ENCODE measurements around the gene SLC22A13.
"Not testable (repeated sequence)": the region's sequence is repeated elsewhere in the genome, so short reads cannot be mapped to it uniquely, and the experiment has no call there.

Gene SLC22A13

DNA sequence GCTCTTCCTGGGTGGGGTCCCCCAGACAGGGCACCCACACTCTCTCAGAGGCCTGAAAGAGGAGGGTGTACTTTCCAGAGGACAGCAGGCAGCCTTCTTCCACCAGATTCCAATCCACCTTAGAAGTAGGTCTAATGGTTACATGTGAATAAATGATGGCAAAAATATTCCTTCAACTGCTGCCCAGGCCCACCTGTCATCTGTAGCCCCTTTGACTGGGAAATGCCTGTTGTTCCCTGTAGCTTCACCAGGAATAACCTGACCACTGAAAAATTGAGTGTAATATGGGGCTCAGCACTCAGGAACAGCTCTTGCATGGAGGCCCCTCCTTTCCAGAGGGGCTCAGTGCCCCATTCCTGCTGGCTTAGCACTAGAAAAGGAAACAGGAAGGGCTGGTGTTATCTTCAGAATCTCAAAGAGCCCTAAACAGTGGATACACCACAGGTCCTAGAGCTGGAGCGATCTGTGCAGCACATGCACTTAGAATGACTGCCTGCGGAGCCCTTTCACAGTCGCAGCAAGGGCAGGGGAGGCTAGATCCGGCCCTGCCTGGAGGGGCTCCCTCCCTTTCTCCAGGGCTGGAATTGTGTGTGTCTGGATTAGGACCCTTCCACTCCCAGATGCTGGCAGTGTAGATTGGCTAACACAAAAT, 48.6 kb downstream of the SLC22A13 start:
- DNase-seq (ENCODE audit: low spot score in 2 of 2) (no peak), ATAC-seq (replicated peaks; ENCODE audit: extremely low read depth, poor library complexity, severe bottlenecking) (no peak)
- Mint-ChIP-seq H3K9me3 (no peaks in the 10 kb centered on the region), H3K4me1 (no peaks in the 10 kb centered on the region), H3K27ac (ENCODE audit: low read depth) (no peak overlapping the region), H3K27me3 (peaks cover 22% of the 10 kb centered on the region), H3K36me3 (ENCODE audit: insufficient read depth) (no peaks in the 10 kb centered on the region), H3K4me3 (no peak overlapping the region)

DNA sequence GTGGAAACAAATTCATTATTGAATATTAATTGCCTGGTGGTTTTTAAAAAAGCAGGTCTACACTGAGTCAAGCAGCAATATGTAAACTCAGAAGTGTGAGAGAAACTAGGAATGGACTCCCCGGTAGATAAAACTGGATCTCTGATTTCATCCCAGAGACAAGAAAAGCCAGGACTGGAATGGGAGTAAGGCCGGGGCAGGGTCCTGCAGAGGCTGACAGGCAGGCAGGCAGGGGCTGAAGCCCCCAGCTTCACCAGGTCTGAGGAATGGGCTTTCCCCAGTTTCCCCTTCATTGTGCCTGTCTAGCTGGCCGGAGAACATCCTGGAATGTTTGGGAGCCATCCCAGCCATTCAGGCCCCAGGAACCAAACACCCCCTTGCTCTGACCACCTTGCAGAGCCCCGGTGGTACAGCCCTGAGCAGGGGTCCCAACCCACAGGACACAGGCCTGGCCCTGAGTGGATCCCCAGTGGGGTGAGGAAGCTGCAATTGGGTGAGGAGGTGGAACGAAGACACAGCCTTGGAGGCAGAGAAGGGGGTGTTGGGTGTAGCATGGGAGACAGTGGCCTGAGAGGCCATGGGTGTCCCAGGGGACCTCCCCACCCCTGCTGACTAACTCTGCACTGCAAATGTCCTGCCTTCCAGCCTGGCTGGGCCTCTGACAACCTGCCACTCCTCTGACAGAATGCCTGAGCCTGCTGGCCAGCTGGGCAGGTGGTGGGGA, 49.3 kb downstream of the SLC22A13 start:
- ATAC-seq (replicated peaks; ENCODE audit: extremely low read depth, poor library complexity, severe bottlenecking) (no peak), DNase-seq (ENCODE audit: low spot score in 2 of 2) (no peak)
- Mint-ChIP-seq H3K4me1 (no peaks in the 10 kb centered on the region), H3K36me3 (ENCODE audit: insufficient read depth) (no peaks in the 10 kb centered on the region), H3K27me3 (peaks cover 15% of the 10 kb centered on the region), H3K27ac (ENCODE audit: low read depth) (no peak overlapping the region), H3K4me3 (no peak overlapping the region), H3K9me3 (no peaks in the 10 kb centered on the region)

DNA sequence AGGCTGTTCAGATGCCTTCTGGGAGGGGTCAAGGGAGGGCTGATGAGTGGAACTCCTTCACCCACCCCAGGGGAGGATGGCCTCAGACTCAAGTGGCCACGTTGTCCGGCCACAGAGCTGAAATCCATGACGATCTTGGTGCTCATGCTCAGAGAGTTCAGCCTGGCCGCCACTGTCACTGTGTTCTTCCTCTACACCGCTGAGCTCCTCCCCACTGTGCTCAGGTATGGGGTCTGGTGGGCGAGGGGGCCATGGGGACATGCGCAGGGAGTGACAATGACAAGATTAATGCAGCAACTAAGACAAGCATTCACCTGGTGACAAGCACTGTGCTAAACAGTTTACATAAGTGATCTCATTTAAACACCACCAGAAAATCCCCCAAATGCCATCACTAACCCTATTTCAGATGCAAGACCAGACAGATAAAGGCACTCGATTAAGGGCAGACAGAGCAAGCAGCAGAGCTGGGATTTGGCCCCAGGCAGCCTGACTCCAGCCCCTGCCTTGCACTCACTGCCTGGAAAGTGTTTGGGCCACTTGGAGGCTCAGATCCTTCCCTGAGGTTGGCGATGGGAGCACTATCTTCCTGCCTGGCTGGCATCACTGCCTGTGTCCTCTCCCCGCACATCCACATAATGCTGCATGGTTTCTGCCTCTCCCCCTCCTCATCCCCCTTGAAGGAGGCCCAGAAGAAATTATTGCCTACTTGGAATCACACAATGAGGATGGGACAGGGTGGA, 50.0 kb downstream of the SLC22A13 start:
- no peaks in the 10 kb centered on the region for H3K9me3 Mint-ChIP-seq
- no peaks in the 10 kb centered on the region for H3K36me3 Mint-ChIP-seq (ENCODE audit: insufficient read depth)
- no peaks in the 10 kb centered on the region for H3K4me1 Mint-ChIP-seq
- H3K27ac Mint-ChIP-seq (ENCODE audit: low read depth) = no peak overlapping the region
- H3K4me3 Mint-ChIP-seq = no peak overlapping the region
- peaks cover 14% of the 10 kb centered on the region for H3K27me3 Mint-ChIP-seq
- ATAC-seq (replicated peaks; ENCODE audit: extremely low read depth, poor library complexity, severe bottlenecking) = no peak
- no peak for DNase-seq (ENCODE audit: low spot score in 2 of 2)

DNA sequence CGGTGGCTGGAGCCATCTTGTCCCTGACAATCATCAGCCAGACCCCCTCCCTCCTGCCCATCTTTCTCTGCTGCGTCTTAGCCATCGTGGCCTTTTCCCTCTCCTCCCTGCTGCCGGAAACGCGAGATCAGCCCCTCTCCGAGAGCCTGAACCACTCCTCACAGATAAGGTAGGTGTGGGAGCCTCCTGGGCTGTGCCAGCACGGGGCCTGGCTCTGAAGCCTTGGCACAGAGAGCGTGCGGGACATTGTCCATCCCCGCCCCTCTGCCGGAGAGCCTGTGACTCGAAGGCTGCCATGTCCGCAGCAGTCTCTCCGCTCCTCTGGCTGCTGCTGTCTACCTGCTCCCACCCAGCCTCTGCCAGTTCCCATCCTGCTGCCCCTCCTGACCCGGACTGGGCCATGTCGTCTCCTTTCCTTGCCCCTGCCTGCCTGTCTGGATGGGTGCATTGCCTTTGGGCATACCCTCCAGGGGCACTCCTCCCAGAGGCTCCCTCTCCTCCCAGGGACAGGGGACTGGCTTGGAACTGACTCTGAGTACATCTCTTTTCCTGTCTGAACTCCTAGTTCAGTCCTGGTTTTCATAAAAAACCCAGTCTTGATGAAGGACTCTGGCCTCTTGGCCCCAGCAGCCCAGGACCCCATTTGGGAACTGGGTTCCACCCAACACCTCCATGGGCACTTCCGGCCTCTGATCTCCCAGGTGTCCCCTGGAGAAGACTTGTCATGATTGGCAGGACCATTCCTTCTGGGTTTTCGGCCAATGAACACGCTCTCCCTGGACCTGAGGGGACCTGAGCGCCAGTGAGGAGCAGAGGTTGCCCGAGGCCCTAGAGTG, 51.0 kb downstream of the SLC22A13 start:
- Mint-ChIP-seq H3K4me1 (no peaks in the 10 kb centered on the region), H3K36me3 (ENCODE audit: insufficient read depth) (no peaks in the 10 kb centered on the region), H3K27me3 (peaks cover 14% of the 10 kb centered on the region), H3K27ac (ENCODE audit: low read depth) (no peak overlapping the region), H3K4me3 (no peak overlapping the region), H3K9me3 (no peaks in the 10 kb centered on the region)
- DNase-seq (ENCODE audit: low spot score in 2 of 2) (no peak), ATAC-seq (replicated peaks; ENCODE audit: extremely low read depth, poor library complexity, severe bottlenecking) (no peak)

DNA sequence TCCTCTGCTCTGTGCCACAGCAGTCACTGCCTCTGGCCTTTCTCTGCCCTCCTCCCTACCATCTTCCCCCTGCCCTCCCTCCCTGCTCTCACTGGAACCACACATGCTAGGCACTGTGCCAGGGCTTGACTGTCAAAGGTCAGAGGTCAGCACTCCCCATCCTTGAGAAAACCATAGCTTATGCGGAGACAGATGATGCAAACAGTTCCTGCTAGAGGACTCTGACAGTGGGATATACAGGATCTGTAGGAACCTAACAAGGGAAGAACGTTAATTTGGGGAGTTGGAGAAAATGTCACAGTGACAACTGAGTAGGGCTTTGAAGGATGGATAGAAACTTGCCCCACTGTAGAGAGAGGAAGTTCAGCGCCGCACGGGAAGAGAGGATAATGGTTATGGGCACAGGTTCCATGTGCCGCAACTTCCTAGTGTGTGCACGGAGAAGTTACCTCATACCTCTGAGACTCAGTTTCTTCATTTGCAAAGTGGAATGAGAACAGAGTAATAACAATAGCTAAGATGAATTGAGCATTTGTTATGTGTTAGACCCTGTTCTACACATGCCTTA, 51.7 kb downstream of the SLC22A13 start:
- no peaks in the 10 kb centered on the region for H3K36me3 Mint-ChIP-seq (ENCODE audit: insufficient read depth)
- no peak overlapping the region for H3K27ac Mint-ChIP-seq (ENCODE audit: low read depth)
- no peak for ATAC-seq (replicated peaks; ENCODE audit: extremely low read depth, poor library complexity, severe bottlenecking)
- no peaks in the 10 kb centered on the region for H3K9me3 Mint-ChIP-seq
- peaks cover 9% of the 10 kb centered on the region for H3K27me3 Mint-ChIP-seq
- H3K4me1 Mint-ChIP-seq = no peaks in the 10 kb centered on the region
- H3K4me3 Mint-ChIP-seq = no peak overlapping the region
- no peak for DNase-seq (ENCODE audit: low spot score in 2 of 2)

DNA sequence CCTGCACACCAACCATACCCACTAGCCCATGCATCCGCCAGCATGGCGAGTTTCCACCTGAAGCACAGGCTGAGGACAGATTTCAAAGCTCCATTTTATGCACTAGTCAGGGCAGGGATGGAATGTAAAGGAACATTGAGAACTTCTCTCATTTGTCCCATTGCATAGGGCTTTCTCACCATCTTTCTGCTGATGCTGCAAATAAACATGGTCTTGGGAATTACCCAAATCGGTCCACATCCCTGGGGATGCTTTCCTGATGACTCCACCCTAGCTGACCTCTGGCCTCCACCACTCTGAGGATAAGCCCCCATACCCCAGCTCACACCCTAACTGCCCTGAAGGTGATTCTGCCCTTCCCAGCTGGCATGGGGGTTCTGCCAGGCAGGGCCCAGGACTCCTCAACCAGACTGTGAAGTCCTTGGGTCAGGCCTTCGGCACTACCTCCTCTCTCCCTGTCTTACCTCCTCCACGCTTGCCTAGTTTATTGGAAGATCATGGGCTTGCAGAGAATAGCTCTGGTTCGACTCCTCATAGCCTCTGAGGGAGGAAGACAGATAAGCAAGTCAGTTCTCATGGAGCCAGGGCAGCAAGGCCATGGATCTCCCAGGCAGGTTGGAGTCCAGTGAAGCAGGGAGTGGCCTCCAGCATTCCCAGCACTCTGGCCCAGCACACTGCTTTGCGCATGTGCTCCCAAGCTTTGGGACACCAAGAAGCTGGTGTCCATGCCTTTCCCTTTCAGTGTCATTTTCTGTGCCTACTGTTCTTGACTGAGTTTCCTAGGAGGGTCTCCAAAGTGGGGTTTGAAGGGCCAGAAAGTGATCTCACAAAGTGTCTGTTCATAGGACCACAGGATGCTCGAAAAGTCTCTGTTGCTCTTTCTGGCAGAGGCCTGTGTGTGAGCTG, 53.4 kb downstream of the SLC22A13 start:
- DNase-seq (ENCODE audit: low spot score in 2 of 2) = peak in 1 of 2 donors; percentile 4
- Mint-ChIP-seq H3K4me3 (no peak overlapping the region), H3K27me3 (no peaks in the 10 kb centered on the region)

DNA sequence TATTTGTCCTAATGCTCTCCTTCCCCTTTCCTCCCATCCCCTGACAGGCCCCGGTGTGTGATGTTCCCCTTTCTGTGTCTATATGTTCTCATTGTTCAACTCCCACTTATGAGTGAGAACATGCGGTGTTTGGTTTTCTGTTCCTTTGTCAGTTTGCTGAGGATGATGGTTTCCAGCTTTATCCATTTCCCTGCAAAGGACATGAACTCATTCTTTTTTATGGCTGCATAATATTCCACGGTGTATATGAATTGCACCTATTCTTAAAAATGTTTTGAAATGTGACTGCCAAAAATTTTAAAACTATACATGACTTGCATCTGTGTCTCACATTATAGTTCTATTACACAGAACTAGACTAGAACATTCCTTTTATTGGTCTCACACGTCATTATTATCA, 55.0 kb downstream of the SLC22A13 start:
- H3K36me3 Mint-ChIP-seq (ENCODE audit: insufficient read depth); ATAC-seq (replicated peaks; ENCODE audit: extremely low read depth, poor library complexity, severe bottlenecking); H3K9me3 Mint-ChIP-seq; H3K27me3 Mint-ChIP-seq; H3K4me1 Mint-ChIP-seq; H3K4me3 Mint-ChIP-seq; H3K27ac Mint-ChIP-seq (ENCODE audit: low read depth); DNase-seq (ENCODE audit: low spot score in 2 of 2): not testable (repeated sequence)

More for the DNA sequence above, 53.4 kb downstream of the SLC22A13 start:
- no peaks in the 10 kb centered on the region for H3K9me3 Mint-ChIP-seq
- H3K4me1 Mint-ChIP-seq = no peaks in the 10 kb centered on the region
- ATAC-seq (replicated peaks; ENCODE audit: extremely low read depth, poor library complexity, severe bottlenecking) = no peak
- H3K36me3 Mint-ChIP-seq (ENCODE audit: insufficient read depth) = no peaks in the 10 kb centered on the region
- no peak overlapping the region for H3K27ac Mint-ChIP-seq (ENCODE audit: low read depth)

DNA sequence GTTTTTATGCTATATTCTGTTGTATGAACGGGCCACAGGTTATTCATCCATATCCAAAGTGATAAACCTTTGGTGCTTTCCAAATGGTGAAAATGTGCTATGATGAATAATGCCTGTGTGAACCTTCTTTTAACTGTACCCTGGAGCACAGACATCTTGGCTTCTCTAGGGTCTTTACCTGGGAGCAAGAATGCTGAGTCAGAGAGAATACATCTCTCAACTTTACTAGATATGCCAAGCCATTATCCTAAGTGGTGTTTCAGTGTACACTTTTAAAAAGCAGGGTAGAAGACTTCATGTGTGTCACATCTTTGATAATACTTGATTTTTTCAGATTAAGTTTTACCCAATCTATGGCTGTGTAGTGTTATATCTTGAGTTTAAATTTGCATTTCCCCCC, 57.4 kb downstream of the SLC22A13 start:
- peaks cover 12% of the 10 kb centered on the region for H3K27me3 Mint-ChIP-seq
- no peak overlapping the region for H3K27ac Mint-ChIP-seq (ENCODE audit: low read depth)
- H3K9me3 Mint-ChIP-seq = no peaks in the 10 kb centered on the region
- ATAC-seq (replicated peaks; ENCODE audit: extremely low read depth, poor library complexity, severe bottlenecking) (no peak), DNase-seq (ENCODE audit: low spot score in 2 of 2) (no peak)
- no peaks in the 10 kb centered on the region for H3K36me3 Mint-ChIP-seq (ENCODE audit: insufficient read depth)
- H3K4me1 Mint-ChIP-seq = no peaks in the 10 kb centered on the region
- H3K4me3 Mint-ChIP-seq = no peak overlapping the region

DNA sequence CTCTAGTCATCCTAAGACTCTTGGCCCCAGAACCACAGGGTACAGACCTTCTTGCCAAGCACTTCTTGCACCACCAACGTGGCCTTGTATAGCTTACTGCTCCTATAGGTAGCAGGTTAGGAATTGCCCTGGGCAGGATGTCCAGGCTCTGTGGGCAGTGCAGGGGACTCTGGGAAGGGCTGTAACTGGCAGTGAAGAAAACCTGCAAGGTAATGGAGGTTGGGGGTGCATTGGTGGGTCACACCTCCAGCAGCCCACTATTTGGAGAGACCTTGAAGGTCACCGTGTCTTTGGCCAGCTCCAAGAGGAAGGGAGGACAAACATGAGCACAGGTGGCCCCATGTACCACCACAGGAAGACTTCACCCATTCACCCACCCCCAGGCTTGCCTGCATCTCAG, 59.6 kb downstream of the SLC22A13 start:
- DNase-seq (ENCODE audit: low spot score in 2 of 2) (peak in 1 of 2 donors; percentile 6), ATAC-seq (replicated peaks; ENCODE audit: extremely low read depth, poor library complexity, severe bottlenecking) (no peak)
- Mint-ChIP-seq H3K9me3 (no peaks in the 10 kb centered on the region), H3K27ac (ENCODE audit: low read depth) (no peak overlapping the region), H3K36me3 (ENCODE audit: insufficient read depth) (peaks cover 1% of the 10 kb centered on the region), H3K27me3 (peaks cover 12% of the 10 kb centered on the region), H3K4me1 (no peaks in the 10 kb centered on the region), H3K4me3 (no peak overlapping the region)

DNA sequence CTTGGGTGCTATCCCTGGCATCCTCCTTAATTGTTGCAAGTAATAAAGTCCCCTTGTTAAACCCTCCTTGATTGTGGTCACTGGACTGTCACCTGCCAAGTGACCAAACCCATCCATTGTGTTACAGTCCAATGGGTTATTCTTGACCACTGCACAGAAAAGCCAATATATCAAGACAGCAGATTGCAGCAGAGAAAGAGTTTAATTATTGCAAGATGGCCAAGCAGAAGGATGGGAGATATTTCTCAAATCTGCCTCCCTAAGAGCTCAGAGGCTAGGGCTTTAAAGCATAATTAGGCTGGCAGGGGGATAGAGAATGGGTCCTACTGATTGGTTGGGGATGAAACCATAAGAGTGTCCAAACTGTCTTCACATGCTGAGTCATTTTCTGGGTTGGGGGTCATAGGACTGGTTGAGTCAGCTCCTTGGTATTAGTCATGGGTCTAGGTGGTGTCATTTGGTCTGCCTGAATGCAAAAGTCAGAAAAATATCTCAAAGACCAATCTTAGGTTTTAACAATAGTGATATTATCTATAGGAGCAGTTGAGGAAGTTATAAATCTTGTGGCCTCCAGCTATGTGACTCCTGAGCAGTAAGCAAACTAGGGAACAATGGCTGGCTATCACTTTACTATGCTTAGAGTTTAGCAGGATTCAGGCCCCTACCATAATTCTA, 61.9 kb downstream of the SLC22A13 start:
- H3K4me1 Mint-ChIP-seq = no peaks in the 10 kb centered on the region
- H3K36me3 Mint-ChIP-seq (ENCODE audit: insufficient read depth) = peaks cover 1% of the 10 kb centered on the region
- H3K9me3 Mint-ChIP-seq = no peaks in the 10 kb centered on the region
- H3K27ac Mint-ChIP-seq (ENCODE audit: low read depth) = no peak overlapping the region
- peaks cover 12% of the 10 kb centered on the region for H3K27me3 Mint-ChIP-seq
- no peak overlapping the region for H3K4me3 Mint-ChIP-seq
- peak in 1 of 2 donors; percentile 4 for DNase-seq (ENCODE audit: low spot score in 2 of 2)
- no peak for ATAC-seq (replicated peaks; ENCODE audit: extremely low read depth, poor library complexity, severe bottlenecking)

Measured in central memory CD8-positive, alpha-beta T cell (primary cell).